Measurements from ENCODE around the gene JMJD1C. TPM values are rescaled to one million over a fixed set of nuclear protein-coding genes. Genes with fewer than 3 reads are reported as not detected.
A peak's percentile ranks its signal among the peaks of the same experiment; 100 is the strongest.

JMJD1C gene
- total and polyA plus RNA-seq, 11 donors, result 20.3 to 54.6 (median 34.1) TPM

DNA sequence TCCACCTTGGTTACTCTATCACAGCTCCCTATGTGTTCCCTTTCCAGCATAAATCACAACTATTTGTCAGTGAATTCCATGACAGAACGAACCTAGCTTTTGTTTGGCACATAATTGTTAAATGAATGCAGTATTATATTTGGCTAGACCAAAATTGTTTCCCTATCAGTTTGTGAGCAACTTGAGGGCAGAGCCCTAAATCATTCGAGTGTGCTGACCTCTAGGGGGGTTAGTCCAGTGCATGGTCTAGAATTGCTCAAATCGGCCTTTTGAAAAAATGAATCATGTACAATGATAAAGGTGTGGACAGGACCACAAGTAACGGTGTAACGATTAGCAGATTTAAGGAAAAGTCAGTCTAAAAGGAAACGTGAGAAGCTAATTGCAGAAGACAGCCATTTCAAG lies 333.1 kb downstream of the JMJD1C start:
- Histone ChIP-seq H3K27ac (peak overlapping the region; percentile 78 to 99 (median 92)), H3K4me3 (peak overlapping the region in 10 of 12 donors; percentile 81 to 100 (median 94)), H3K4me1 (peaks cover 5 to 40% (median 23%) of the 10 kb centered on the region in 12 donors), H3K27me3 (no peaks in the 10 kb centered on the region), H3K9me3 (no peaks in the 10 kb centered on the region), H3K36me3 (no peaks in the 10 kb centered on the region)
- no peak for TF ChIP-seq POLR2A (IDR thresholded peaks at IDR 0.05)
- TF ChIP-seq, protein P1, sequence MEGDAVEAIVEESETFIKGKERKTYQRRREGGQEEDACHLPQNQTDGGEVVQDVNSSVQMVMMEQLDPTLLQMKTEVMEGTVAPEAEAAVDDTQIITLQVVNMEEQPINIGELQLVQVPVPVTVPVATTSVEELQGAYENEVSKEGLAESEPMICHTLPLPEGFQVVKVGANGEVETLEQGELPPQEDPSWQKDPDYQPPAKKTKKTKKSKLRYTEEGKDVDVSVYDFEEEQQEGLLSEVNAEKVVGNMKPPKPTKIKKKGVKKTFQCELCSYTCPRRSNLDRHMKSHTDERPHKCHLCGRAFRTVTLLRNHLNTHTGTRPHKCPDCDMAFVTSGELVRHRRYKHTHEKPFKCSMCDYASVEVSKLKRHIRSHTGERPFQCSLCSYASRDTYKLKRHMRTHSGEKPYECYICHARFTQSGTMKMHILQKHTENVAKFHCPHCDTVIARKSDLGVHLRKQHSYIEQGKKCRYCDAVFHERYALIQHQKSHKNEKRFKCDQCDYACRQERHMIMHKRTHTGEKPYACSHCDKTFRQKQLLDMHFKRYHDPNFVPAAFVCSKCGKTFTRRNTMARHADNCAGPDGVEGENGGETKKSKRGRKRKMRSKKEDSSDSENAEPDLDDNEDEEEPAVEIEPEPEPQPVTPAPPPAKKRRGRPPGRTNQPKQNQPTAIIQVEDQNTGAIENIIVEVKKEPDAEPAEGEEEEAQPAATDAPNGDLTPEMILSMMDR (IDR thresholded peaks at IDR 0.05), result peak in 1 of 12 donors; percentile 5
- no peak for DNase-seq
- peak in 3 of 4 donors; percentile 1 to 10 (median 3) for ATAC-seq
- intact Hi-C loops (cut with DNase I), result loop anchor here in 5 of 10 donors (1.0 to 10.0 kb wide), 2 partner anchors 16 to 318 kb away; partner anchors contain the start of gene EGR2 (in 5 of the 5)
- WGBS, 4 donors, result 55 to 65% (median 59%) methylated on average over 6 of the region's 6 CpGs

DNA sequence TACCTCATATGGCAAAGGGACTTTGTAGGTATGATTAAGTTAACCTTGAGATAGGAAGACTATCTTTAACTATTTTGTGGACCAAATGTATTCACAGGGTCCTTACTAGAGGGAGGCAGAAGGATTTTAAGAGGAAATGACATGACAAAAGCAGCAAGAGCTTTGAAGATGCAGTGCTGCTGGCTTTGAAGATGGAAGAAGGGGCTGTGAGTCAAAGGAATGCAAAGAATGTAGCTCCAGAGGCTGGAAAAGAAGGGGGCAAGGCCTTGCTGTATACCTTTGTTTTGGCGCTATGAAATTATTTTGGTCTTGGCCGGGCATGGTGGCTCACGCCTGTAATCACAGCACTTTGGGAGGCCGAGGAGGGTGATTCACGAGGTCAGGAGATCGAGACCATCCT lies 335.9 kb downstream of the JMJD1C start:
- H3K36me3 ChIP-seq, result no peaks in the 10 kb centered on the region
- H3K9me3 ChIP-seq, result no peaks in the 10 kb centered on the region
- TF ChIP-seq, protein P1 (IDR thresholded peaks at IDR 0.05), result no peak
- no peak for TF ChIP-seq POLR2A (IDR thresholded peaks at IDR 0.05)
- WGBS, 4 donors, result 81 to 86% (median 84%) methylated on average over 6 of the region's 6 CpGs
- DNase-seq (no peak), ATAC-seq (no peak)
- H3K27ac ChIP-seq, result no peak overlapping the region
- H3K4me1 ChIP-seq, result peaks cover 0 to 16% (median 10%) of the 10 kb centered on the region in 12 donors
- no peak overlapping the region for H3K4me3 ChIP-seq
- intact Hi-C loops (cut with DNase I), result loop anchor here in 5 of 10 donors (10.0 kb wide), 1 partner anchor 315 kb away; the partner anchor contains the start of gene EGR2 (in 5 of the 5)
- H3K27me3 ChIP-seq, result no peaks in the 10 kb centered on the region

DNA sequence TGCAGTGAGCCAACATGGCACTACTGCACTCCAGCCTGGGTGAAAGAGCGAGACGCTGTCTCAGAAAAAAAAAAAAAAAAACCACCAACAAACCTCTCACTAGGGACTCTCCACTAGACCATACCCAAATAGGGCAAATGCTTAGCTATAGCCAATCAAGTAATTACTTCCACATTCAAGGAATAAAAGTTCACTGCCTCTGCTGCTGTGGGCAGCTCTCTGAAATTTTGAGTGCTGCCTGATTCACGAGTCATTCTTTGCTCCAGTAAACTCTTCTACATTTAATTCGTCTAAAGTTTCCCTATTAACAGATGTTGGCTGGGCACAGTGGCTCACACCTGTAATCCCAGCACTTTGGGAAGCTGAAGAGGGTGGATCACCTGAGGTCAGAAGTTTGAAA lies 337.3 kb downstream of the JMJD1C start:
- no peaks in the 10 kb centered on the region for H3K36me3 ChIP-seq
- DNase-seq (no peak), ATAC-seq (no peak)
- no peak overlapping the region for H3K27ac ChIP-seq
- 83 to 92% (median 88%) methylated on average over 4 of the region's 4 CpGs for WGBS, 4 donors
- peaks cover 0 to 6% (median 0%) of the 10 kb centered on the region in 12 donors for H3K4me1 ChIP-seq
- intact Hi-C loops (cut with DNase I), result no loop called here
- H3K27me3 ChIP-seq, result no peaks in the 10 kb centered on the region
- no peaks in the 10 kb centered on the region for H3K9me3 ChIP-seq
- TF ChIP-seq, protein P1 (IDR thresholded peaks at IDR 0.05), result no peak
- TF ChIP-seq POLR2A (IDR thresholded peaks at IDR 0.05), result no peak
- H3K4me3 ChIP-seq, result no peak overlapping the region

DNA sequence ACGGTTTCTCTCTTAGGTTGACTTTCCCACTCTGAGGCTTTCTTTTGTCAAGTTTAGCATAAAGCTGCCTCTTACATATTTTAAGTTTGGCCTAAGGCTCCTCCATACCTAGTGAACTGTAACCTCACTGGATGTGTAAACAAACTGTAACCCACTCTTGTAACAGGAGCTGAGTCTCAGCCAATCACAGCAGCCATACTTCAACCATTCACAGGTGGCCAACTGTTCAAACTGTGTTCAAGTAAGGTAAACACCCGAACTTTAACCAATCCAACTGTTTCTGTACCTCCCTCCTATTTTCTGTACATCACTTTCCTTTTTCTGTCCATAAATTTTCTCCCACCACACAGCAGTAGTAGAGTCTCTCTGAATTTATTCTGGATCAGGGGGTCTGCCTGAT lies 340.3 kb downstream of the JMJD1C start:
- TF ChIP-seq, protein P1 (IDR thresholded peaks at IDR 0.05), result no peak
- TF ChIP-seq POLR2A (IDR thresholded peaks at IDR 0.05), result no peak
- Histone ChIP-seq H3K27me3 (no peaks in the 10 kb centered on the region), H3K27ac (no peak overlapping the region), H3K36me3 (no peaks in the 10 kb centered on the region), H3K9me3 (no peaks in the 10 kb centered on the region), H3K4me3 (no peak overlapping the region), H3K4me1 (peaks cover 0 to under 1% (median 0%) of the 10 kb centered on the region in 12 donors)
- intact Hi-C loops (cut with DNase I), result no loop called here
- WGBS, 4 donors, result 76 to 89% (median 81%) methylated on average over 2 of the region's 2 CpGs
- no peak for ATAC-seq
- no peak for DNase-seq
